Suprapubic skin (tissue), 4 donors: ENCODE results near the gene FOXJ1.

Experiments
- POLR2A ChIP-seq, 2 donors: fragments of 450-650 bp; IDR thresholded peaks; one replicate each; pipeline ENCODE4 v1.6.1; 2017; ENCODE audit warnings: antibody characterized with exemption in 2 of 2, mild to moderate bottlenecking in 2 of 2, moderate library complexity in 2 of 2
- POLR2AphosphoS5 ChIP-seq, 3 donors: sonication (generic); formaldehyde crosslinking; IDR thresholded peaks; one replicate each; pipeline ENCODE4 v1.6.1; 2017; ENCODE audit warnings: antibody characterized with exemption in 3 of 3
- TF ChIP-seq, protein P1 (sequence below), 2 donors: fragments of 200-600 bp in 1 of 2; fragments of 450-650 bp in 1 of 2; sonication (generic) in 1 of 2; IDR thresholded peaks; one replicate each; pipeline ENCODE4 v1.5.1; 2016 to 2019; ENCODE audit warnings: antibody characterized with exemption in 2 of 2, mild to moderate bottlenecking in 1 of 2, moderate library complexity in 1 of 2

- TF ChIP-seq POLR2A (IDR thresholded peaks at IDR 0.05) (no peak), POLR2AphosphoS5 (IDR thresholded peaks at IDR 0.05) (no peak)
- TF ChIP-seq, protein P1, sequence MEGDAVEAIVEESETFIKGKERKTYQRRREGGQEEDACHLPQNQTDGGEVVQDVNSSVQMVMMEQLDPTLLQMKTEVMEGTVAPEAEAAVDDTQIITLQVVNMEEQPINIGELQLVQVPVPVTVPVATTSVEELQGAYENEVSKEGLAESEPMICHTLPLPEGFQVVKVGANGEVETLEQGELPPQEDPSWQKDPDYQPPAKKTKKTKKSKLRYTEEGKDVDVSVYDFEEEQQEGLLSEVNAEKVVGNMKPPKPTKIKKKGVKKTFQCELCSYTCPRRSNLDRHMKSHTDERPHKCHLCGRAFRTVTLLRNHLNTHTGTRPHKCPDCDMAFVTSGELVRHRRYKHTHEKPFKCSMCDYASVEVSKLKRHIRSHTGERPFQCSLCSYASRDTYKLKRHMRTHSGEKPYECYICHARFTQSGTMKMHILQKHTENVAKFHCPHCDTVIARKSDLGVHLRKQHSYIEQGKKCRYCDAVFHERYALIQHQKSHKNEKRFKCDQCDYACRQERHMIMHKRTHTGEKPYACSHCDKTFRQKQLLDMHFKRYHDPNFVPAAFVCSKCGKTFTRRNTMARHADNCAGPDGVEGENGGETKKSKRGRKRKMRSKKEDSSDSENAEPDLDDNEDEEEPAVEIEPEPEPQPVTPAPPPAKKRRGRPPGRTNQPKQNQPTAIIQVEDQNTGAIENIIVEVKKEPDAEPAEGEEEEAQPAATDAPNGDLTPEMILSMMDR (IDR thresholded peaks at IDR 0.05) = no peak
Observed at GRCh38 chr17:76088868-76089576, 52.0 kb downstream of the FOXJ1 start.
